ENCODE data around the gene TBCE. TPM values are rescaled to one million over a fixed set of nuclear protein-coding genes. Genes with fewer than 3 reads are reported as not detected.

The TBCE gene
- total and polyA plus RNA-seq, 9 of the 15 experiments (the other 6 are each of a cell fraction or from before 2014, with no cell fraction given) = 52.6 to 92.1 (median 82.1) TPM

GRCh38 chr1:235328271-235329138, 38.7 kb upstream of the TBCE start, which contains the start of gene GGPS1 (continued):
- no peak for TF ChIP-seq PATZ1 (CRISPR knock-in tag; IDR thresholded peaks at IDR 0.05; ENCODE audit: borderline replicate concordance)
- TF ChIP-seq ZHX1 (conservative IDR thresholded peaks at IDR 0.05; ENCODE audit: low read length) = no peak
- TF ChIP-seq TAF15 (IDR thresholded peaks at IDR 0.05; ENCODE audit: low read depth, low read length) = no peak
- TF ChIP-seq MGA (IDR thresholded peaks at IDR 0.05) = no peak
- TF ChIP-seq HNRNPL (IDR thresholded peaks at IDR 0.05; ENCODE audit: low read depth, low read length) = no peak
- TF ChIP-seq NCOA6 (IDR thresholded peaks at IDR 0.05) = no peak
- TF ChIP-seq ZNF740 (CRISPR knock-in tag; IDR thresholded peaks at IDR 0.05) = peak; percentile 49; the same call in 1 of the 2 replicates
- TF ChIP-seq ZNF740 (tag; IDR thresholded peaks at IDR 0.05) = peak in 1 of 2 experiments; percentile 78; a peak in 1 of 4 replicates
